ENCODE measurements around the gene ERO1B. TPM values are rescaled to one million over a fixed set of nuclear protein-coding genes. Genes with fewer than 3 reads are reported as not detected.
A peak's percentile ranks its signal among the peaks of the same experiment; 100 is the strongest.

Gene ERO1B
- polyA plus RNA-seq, 1 donor from 2014 or later = 2.8 TPM

GRCh38 chr1:236247286-236247685, 34.5 kb downstream of the ERO1B start:
- H3K27ac Mint-ChIP-seq = peak overlapping the region in 1 of 3 donors; percentile 63

GRCh38 chr1:236242568-236242967, 39.2 kb downstream of the ERO1B start:
- peaks cover 19% of the 10 kb centered on the region for H3K36me3 Mint-ChIP-seq
- no peaks in the 10 kb centered on the region for H3K27me3 Mint-ChIP-seq
- H3K4me1 Mint-ChIP-seq = no peaks in the 10 kb centered on the region
- H3K9me3 Mint-ChIP-seq = no peaks in the 10 kb centered on the region
- no peak overlapping the region for H3K4me3 Mint-ChIP-seq
- no peak overlapping the region for H3K27ac Mint-ChIP-seq

More at GRCh38 chr1:236247286-236247685, 34.5 kb downstream of the ERO1B start:
- Mint-ChIP-seq H3K27me3 (no peaks in the 10 kb centered on the region), H3K9me3 (no peaks in the 10 kb centered on the region), H3K36me3 (peaks cover 13% of the 10 kb centered on the region), H3K4me3 (no peak overlapping the region), H3K4me1 (no peaks in the 10 kb centered on the region)

GRCh38 chr1:236240675-236241074, 41.1 kb downstream of the ERO1B start:
- H3K27me3 Mint-ChIP-seq = no peaks in the 10 kb centered on the region
- peaks cover 19% of the 10 kb centered on the region for H3K36me3 Mint-ChIP-seq
- H3K4me3 Mint-ChIP-seq = no peak overlapping the region
- H3K27ac Mint-ChIP-seq = no peak overlapping the region
- no peaks in the 10 kb centered on the region for H3K9me3 Mint-ChIP-seq
- H3K4me1 Mint-ChIP-seq = no peaks in the 10 kb centered on the region

GRCh38 chr1:236239092-236239585, 42.6 kb downstream of the ERO1B start:
- no peaks in the 10 kb centered on the region for H3K27me3 Mint-ChIP-seq
- no peak overlapping the region for H3K4me3 Mint-ChIP-seq

GRCh38 chr1:236235116-236235515, 46.6 kb downstream of the ERO1B start:
- H3K4me1 Mint-ChIP-seq = no peaks in the 10 kb centered on the region
- no peak overlapping the region for H3K4me3 Mint-ChIP-seq

More at GRCh38 chr1:236239092-236239585, 42.6 kb downstream of the ERO1B start:
- H3K27ac Mint-ChIP-seq = no peak overlapping the region
- H3K4me1 Mint-ChIP-seq = no peaks in the 10 kb centered on the region
- no peaks in the 10 kb centered on the region for H3K9me3 Mint-ChIP-seq
- H3K36me3 Mint-ChIP-seq = peaks cover 20% of the 10 kb centered on the region

GRCh38 chr1:236228411-236228810, 53.3 kb downstream of the ERO1B start:
- Mint-ChIP-seq H3K27ac (no peak overlapping the region), H3K4me1 (no peaks in the 10 kb centered on the region), H3K4me3 (no peak overlapping the region), H3K36me3 (peaks cover 10% of the 10 kb centered on the region), H3K27me3 (no peaks in the 10 kb centered on the region), H3K9me3 (no peaks in the 10 kb centered on the region)

More at GRCh38 chr1:236235116-236235515, 46.6 kb downstream of the ERO1B start:
- Mint-ChIP-seq H3K27ac (no peak overlapping the region), H3K9me3 (no peaks in the 10 kb centered on the region), H3K27me3 (no peaks in the 10 kb centered on the region), H3K36me3 (peaks cover 18% of the 10 kb centered on the region)

- peaks cover 9% of the 10 kb centered on the region for H3K36me3 Mint-ChIP-seq
- no peaks in the 10 kb centered on the region for H3K27me3 Mint-ChIP-seq
- no peak overlapping the region for H3K27ac Mint-ChIP-seq
- H3K9me3 Mint-ChIP-seq = no peaks in the 10 kb centered on the region
- H3K4me1 Mint-ChIP-seq = no peaks in the 10 kb centered on the region
- no peak overlapping the region for H3K4me3 Mint-ChIP-seq
Measured at GRCh38 chr1:236222632-236223031, 59.1 kb downstream of the ERO1B start.

- Mint-ChIP-seq H3K4me1 (no peaks in the 10 kb centered on the region), H3K4me3 (no peak overlapping the region), H3K36me3 (peaks cover 12% of the 10 kb centered on the region), H3K9me3 (no peaks in the 10 kb centered on the region), H3K27me3 (no peaks in the 10 kb centered on the region), H3K27ac (no peak overlapping the region)
Measured at GRCh38 chr1:236220473-236220872, 61.3 kb downstream of the ERO1B start.

- Mint-ChIP-seq H3K4me3 (no peak overlapping the region), H3K27ac (no peak overlapping the region), H3K36me3 (peaks cover 12% of the 10 kb centered on the region), H3K4me1 (no peaks in the 10 kb centered on the region), H3K27me3 (no peaks in the 10 kb centered on the region), H3K9me3 (no peaks in the 10 kb centered on the region)
Measured at GRCh38 chr1:236214761-236215160, 67.0 kb downstream of the ERO1B start.

GRCh38 chr1:236213534-236213933, 68.2 kb downstream of the ERO1B start:
- H3K4me1 Mint-ChIP-seq = no peaks in the 10 kb centered on the region
- H3K27me3 Mint-ChIP-seq = no peaks in the 10 kb centered on the region
- H3K9me3 Mint-ChIP-seq = no peaks in the 10 kb centered on the region
- no peak overlapping the region for H3K4me3 Mint-ChIP-seq
- H3K36me3 Mint-ChIP-seq = peaks cover 8% of the 10 kb centered on the region
- no peak overlapping the region for H3K27ac Mint-ChIP-seq

GRCh38 chr1:236211815-236212214, 69.9 kb downstream of the ERO1B start:
- Mint-ChIP-seq H3K4me1 (no peaks in the 10 kb centered on the region), H3K27me3 (no peaks in the 10 kb centered on the region), H3K4me3 (no peak overlapping the region), H3K9me3 (no peaks in the 10 kb centered on the region), H3K36me3 (peaks cover 5% of the 10 kb centered on the region), H3K27ac (no peak overlapping the region)

- no peak overlapping the region for H3K27ac Mint-ChIP-seq
- H3K27me3 Mint-ChIP-seq = no peaks in the 10 kb centered on the region
- no peak overlapping the region for H3K4me3 Mint-ChIP-seq
- no peaks in the 10 kb centered on the region for H3K4me1 Mint-ChIP-seq
- H3K36me3 Mint-ChIP-seq = peaks cover 9% of the 10 kb centered on the region
- H3K9me3 Mint-ChIP-seq = peaks cover 0 to 3% (median 1%) of the 10 kb centered on the region in 3 donors
Measured at GRCh38 chr1:236209713-236210112, 72.0 kb downstream of the ERO1B start.

- Mint-ChIP-seq H3K27me3 (no peaks in the 10 kb centered on the region), H3K4me3 (no peak overlapping the region), H3K27ac (no peak overlapping the region), H3K4me1 (no peaks in the 10 kb centered on the region), H3K9me3 (peaks cover 0 to 6% (median 3%) of the 10 kb centered on the region in 3 donors), H3K36me3 (peaks cover 9% of the 10 kb centered on the region)
Measured at GRCh38 chr1:236209185-236209584, 72.6 kb downstream of the ERO1B start.

GRCh38 chr1:236207569-236207968, 74.2 kb downstream of the ERO1B start:
- Mint-ChIP-seq H3K9me3 (peaks cover 0 to 21% (median 16%) of the 10 kb centered on the region in 3 donors), H3K27ac (no peak overlapping the region), H3K27me3 (no peaks in the 10 kb centered on the region), H3K36me3 (peaks cover 9% of the 10 kb centered on the region), H3K4me3 (no peak overlapping the region), H3K4me1 (no peaks in the 10 kb centered on the region)

- Mint-ChIP-seq H3K9me3 (peaks cover 0 to 23% (median 17%) of the 10 kb centered on the region in 3 donors), H3K27ac (no peak overlapping the region), H3K36me3 (peaks cover 9% of the 10 kb centered on the region), H3K4me1 (no peaks in the 10 kb centered on the region), H3K4me3 (no peak overlapping the region), H3K27me3 (no peaks in the 10 kb centered on the region)
Measured at GRCh38 chr1:236207121-236207520, 74.6 kb downstream of the ERO1B start.

GRCh38 chr1:236206548-236206947, 75.2 kb downstream of the ERO1B start:
- Mint-ChIP-seq H3K4me3 (no peak overlapping the region), H3K27ac (peak overlapping the region in 1 of 3 donors; percentile 41), H3K36me3 (peaks cover 9% of the 10 kb centered on the region), H3K9me3 (peaks cover 0 to 27% (median 17%) of the 10 kb centered on the region in 3 donors), H3K4me1 (no peaks in the 10 kb centered on the region), H3K27me3 (no peaks in the 10 kb centered on the region)
